ENCODE results near the gene DNAJC1.

DNAJC1 gene

GRCh38 chr10:21959998-21960397 is 43.5 kb downstream of the DNAJC1 start:
- no peak for DNase-seq (ENCODE audit: low spot score)

GRCh38 chr10:21954690-21955089 is 48.8 kb downstream of the DNAJC1 start:
- no peak for DNase-seq (ENCODE audit: low spot score)

GRCh38 chr10:21954132-21954531 is 49.4 kb downstream of the DNAJC1 start:
- no peak for DNase-seq (ENCODE audit: low spot score)

- DNase-seq (ENCODE audit: low spot score), result no peak
These were observed 49.9 kb downstream of the DNAJC1 start for GRCh38 chr10:21953585-21954057.

GRCh38 chr10:21950566-21950965 is 53.0 kb downstream of the DNAJC1 start:
- DNase-seq (ENCODE audit: low spot score), result no peak

GRCh38 chr10:21946946-21947345 is 56.6 kb downstream of the DNAJC1 start:
- no peak for DNase-seq (ENCODE audit: low spot score)

- no peak for DNase-seq (ENCODE audit: low spot score)
These were observed 58.7 kb downstream of the DNAJC1 start for GRCh38 chr10:21944727-21945386.

GRCh38 chr10:21943633-21944265 is 59.8 kb downstream of the DNAJC1 start:
- DNase-seq (ENCODE audit: low spot score), result no peak

GRCh38 chr10:21935439-21936023 is 68.0 kb downstream of the DNAJC1 start:
- DNase-seq (ENCODE audit: low spot score), result no peak

GRCh38 chr10:21934307-21934706 is 69.2 kb downstream of the DNAJC1 start:
- DNase-seq (ENCODE audit: low spot score), result no peak

- no peak for DNase-seq (ENCODE audit: low spot score)
These were observed 74.5 kb downstream of the DNAJC1 start for GRCh38 chr10:21929070-21929469.

GRCh38 chr10:21927631-21928353 is 75.7 kb downstream of the DNAJC1 start:
- no peak for DNase-seq (ENCODE audit: low spot score)

- DNase-seq (ENCODE audit: low spot score), result no peak
These were observed 76.6 kb downstream of the DNAJC1 start for GRCh38 chr10:21926949-21927348.

- no peak for DNase-seq (ENCODE audit: low spot score)
These were observed 77.1 kb downstream of the DNAJC1 start for GRCh38 chr10:21926358-21926925.

- DNase-seq (ENCODE audit: low spot score), result no peak
These were observed 77.7 kb downstream of the DNAJC1 start for GRCh38 chr10:21925851-21926250.

- DNase-seq (ENCODE audit: low spot score), result no peak
These were observed 79.0 kb downstream of the DNAJC1 start for GRCh38 chr10:21924511-21924910.

- no peak for DNase-seq (ENCODE audit: low spot score)
These were observed 82.9 kb downstream of the DNAJC1 start for GRCh38 chr10:21920633-21921032.

- DNase-seq (ENCODE audit: low spot score), result no peak
These were observed 83.6 kb downstream of the DNAJC1 start for GRCh38 chr10:21919906-21920305.

GRCh38 chr10:21919117-21919516 is 84.4 kb downstream of the DNAJC1 start:
- no peak for DNase-seq (ENCODE audit: low spot score)

GRCh38 chr10:21912625-21913024 is 90.9 kb downstream of the DNAJC1 start:
- no peak for DNase-seq (ENCODE audit: low spot score)

GRCh38 chr10:21910798-21911197 is 92.7 kb downstream of the DNAJC1 start:
- no peak for DNase-seq (ENCODE audit: low spot score)

GRCh38 chr10:21907436-21907835 is 96.1 kb downstream of the DNAJC1 start:
- DNase-seq (ENCODE audit: low spot score), result no peak
